HG03139 (cell line): ENCODE measurements around the gene HCN1.

ENCODE experiments used
- ATAC-seq: cut with Tn5 transposase; IDR thresholded peaks from one replicate; pipeline ENCODE4 v1.9.1; 2021; ENCODE audit not compliant: unreplicated experiment

HCN1 gene

DNA sequence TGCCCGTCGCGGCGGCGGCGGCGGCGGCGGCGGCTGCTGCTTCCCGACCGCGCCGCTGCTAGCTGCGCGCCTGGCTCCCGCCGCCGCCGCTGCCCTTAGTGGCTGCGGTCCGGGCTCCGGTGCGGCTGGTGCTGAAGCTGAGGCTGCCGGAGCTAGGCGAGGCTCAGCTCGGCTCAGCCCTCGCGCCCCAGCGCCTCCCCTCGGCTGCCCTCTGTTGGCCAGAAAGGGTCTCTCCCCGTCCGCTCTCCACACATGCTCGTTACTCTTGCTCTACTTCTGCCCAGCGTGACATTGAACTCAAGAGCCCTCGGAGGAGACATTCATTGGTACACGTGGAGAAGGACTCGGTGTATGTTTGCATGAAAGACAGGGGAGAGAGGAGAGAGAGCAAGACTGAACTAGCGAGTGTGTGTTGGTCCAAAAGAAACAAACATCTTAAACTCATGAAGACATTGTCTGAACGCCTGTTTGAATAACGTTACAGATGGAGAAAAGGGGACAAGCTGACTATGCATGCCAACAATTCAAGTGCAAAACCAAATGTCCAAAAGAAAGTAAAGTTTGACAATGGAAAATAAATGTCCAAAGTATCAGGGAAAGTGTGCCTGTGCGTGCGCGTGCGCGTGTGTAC lies at the start of gene HCN1:
TSS of gene HCN1 (minus strand) at position 175 of the 631 bp plus-strand sequence.
- ATAC-seq: peak; percentile 86

DNA sequence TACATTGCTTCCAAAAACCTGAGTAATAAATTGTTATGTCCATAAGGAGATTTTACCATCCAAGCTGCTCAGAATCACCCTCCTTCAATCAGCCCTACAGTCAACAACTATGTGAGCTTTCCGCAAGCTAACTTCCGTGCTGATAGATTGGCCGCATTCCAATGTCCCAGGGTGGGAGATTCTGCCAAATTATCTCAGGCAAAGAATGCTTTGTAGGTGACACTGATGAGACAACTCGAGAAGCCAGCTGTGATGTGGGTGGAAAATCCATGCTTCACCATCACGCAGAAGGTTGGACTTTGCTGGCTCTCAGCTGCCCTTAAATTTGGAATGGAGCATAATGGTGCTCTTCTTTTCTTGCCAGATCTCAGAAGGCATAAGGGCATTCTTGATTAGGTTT lies 44.9 kb upstream of the HCN1 start:
- no peak for ATAC-seq

DNA sequence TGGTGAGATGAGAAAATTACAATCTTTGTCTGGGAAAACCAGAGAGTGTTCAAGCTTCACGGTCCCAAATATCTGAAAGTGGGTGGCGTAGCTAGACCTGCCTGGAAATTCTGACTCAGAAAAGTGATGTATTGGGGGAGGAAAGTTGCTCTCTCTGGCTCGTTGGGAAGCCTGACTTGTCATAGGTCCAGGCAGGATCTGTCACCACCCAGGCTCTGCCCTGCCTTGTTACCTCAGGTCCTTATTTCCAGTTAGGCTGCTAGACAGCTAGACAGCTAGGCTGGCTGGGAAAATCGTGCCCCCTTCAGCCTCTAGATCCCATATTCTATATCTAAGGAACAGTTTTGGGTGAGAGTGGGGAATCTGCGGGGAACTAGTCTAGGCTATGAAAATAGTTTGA lies 41.0 kb upstream of the HCN1 start:
- no peak for ATAC-seq

DNA sequence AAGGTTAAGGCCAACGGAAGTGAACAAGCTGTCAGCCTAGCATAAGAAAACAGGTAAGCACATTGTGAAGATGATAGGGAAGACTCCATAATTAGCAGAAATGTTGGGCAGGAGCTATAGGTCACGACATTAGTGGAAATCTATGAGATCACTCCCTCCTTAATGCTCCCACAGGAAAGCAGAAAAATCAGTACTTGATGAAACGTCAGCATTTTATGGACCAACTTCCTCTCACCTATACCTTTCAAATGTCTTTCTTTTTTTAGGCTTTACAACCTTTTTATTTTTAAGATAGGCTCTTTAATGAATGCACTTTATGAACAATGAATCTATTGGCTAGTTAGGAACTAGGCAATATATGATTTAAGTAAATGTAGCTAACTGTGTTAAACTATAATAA lies 29.4 kb upstream of the HCN1 start:
- no peak for ATAC-seq

DNA sequence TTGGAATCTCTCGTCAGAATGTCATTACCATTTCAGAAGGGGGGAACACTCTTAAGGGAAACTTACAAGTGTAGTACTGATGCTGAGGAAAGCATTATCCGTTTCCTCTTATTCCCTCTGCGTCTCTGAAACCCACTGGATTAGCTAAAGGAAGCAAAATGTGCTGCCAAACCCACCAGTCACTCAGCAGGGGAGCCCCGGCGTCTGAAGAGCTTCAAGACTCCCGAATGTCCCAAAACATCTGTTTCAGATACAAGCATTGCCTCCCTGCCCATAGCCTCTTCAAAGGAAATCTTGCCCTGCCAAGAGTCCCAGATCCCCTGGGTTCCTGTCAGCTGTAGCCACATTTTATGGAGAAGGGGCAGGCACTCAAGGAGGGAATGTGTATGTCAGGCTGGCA lies 1.0 kb upstream of the HCN1 start:
- no peak for ATAC-seq

DNA sequence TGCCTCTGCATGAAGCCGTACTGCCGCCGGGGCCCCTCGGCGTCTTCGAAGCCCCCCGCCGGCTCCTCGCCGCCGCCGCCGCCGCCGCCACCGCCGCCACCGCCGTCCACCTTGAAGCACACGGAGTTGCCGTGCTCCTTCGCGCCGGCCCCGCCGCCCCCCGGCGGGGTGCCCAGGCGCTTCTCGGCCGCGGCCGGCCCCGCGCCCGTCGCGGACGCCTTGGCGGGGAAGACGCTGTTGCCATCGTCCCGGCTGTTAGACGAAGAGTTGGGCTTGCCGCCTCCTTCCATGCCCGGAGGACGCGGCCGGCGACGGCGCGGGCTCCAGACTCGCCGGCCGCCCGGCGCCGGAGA lies 400 bp downstream of the HCN1 start:
- ATAC-seq: no peak

DNA sequence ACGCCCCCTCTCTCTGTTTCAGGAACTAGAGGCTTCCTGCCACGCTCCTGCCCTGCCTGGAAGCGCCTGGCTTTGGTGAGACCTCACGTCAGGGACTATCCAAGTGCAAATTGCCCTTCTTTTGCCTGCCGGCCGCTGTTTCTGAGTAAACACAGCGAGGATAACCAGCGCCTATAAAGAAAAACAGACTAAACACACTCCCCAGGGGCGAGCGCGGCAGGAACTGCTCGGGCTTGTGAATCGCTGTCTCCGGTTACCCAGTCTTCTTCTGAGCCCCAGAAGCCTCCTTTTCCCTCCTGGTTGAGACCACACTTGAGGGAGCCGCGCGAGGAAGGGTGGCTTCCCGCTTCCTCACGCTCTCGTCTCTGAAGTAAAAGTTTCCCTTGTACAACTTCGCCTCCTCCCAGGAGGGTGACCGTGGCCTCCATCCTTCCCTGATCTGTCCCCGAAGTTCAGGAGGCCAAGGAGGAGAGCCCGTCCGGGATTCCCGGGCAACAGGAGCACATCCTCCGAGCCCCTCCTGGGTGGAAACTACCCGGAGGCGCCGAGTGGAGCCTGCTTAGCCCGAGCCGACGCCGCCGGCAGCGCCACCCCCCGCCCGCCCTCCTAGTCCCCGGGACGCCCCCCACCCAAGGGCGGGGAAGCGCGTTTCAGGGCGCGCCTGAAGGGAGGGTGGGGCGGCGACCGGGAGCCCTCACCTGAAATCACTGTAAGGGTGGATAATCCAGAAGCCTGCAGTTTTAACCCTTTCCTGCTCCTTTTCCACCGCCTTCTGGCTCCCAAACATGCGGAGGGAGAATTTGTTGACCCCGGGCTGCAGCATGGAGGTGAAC lies 993 bp downstream of the HCN1 start:
- no peak for ATAC-seq

DNA sequence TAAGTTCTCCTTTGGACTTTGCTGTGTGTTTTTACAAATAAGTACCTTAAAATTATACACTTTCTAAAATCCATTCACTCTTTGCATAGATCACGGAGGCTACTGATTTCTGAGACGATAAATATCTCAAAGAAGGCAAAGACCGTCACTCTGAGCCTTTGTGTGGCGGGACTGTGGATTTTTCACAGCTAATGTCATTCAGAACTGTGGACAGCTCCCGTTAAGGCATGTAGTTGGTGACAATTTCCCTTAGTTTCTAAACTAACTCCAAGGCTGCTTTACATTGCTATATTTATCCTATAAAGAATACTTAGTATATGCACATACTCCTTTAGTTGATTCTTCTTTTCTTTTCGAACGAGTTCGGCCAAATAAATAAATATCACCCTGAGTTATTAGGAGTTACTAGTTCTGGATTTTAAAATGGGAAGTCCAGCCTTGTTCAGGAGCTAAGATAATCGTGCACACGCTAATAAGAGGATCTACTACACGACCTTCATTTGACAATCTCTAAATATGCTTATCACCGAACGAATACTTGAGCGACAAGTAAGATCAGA lies 1.8 kb downstream of the HCN1 start:
- ATAC-seq: no peak

DNA sequence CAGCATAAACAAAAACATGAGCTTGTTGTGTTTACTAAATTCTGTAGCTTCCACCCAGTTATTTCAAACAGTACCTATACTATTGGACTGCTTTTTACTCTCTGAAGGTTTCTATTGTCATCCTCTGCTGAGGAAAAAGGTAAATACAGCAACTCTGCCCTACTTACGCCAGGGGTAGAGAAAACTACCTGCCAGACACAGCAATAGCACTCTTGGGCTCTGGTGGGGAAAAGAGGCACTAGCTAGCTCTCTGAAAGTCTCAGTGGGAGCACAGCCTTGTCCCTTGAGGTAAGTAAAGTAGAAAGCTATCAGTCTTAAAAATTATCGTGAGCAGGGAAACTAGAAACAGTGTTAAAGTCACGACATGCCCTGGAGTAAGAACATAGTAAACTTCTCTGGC lies 3.7 kb downstream of the HCN1 start:
- no peak for ATAC-seq

DNA sequence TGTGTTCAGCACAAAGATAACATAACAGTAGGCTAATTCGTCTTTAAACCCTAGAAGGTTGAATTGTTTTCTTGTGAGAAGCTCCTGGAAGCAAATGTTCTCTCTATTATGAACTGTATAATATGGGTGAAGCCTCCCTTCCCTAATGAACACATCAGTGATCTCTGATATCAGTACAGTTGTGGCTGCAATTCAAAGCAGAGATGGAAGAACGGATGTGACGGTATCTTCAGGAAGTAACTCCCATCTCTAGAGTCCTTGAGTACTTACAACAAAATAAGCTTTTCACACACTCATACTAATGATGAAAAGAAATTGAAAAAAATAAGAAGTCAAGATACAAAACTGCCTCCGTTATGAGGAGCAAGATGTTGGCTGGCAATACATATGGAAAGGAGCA lies 4.5 kb downstream of the HCN1 start:
- ATAC-seq: no peak

DNA sequence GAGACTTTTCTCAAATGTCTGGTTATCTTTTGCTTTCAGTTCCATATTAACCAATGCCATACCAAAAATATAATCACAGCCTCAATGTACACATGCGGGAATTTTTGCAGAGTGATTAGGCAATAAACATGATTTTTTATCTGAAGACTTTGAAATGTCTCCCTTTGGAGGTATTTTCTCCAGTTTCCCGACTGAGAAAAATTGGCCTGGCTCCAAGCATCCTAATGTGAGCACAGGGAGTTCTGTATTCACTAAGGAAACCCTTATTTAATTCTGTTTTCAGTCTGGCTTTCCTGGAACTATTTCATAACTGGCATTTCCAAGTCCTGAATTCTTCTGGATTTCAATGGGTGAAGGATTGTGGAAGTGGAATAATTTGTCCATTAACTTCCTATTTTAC lies 8.5 kb downstream of the HCN1 start:
- ATAC-seq: no peak

DNA sequence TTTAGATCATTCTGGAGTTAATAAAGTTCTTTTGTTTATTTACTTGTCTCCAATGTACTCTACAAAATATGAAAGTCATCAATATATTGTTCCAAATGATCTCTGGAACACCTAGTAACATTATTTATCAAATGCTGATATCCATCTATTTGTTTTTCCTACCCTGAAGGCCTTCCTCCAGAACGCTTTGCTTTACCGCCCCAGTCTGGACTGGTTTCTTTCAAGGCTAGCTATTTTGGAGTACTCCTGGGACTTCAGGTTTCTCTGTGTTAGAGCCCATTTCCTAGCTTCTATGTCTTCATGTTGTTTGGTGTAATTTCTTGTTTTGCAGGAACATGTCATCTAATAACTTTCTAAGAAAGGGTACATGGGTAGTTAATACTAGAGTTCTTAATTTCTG lies 9.6 kb downstream of the HCN1 start:
- ATAC-seq: no peak

DNA sequence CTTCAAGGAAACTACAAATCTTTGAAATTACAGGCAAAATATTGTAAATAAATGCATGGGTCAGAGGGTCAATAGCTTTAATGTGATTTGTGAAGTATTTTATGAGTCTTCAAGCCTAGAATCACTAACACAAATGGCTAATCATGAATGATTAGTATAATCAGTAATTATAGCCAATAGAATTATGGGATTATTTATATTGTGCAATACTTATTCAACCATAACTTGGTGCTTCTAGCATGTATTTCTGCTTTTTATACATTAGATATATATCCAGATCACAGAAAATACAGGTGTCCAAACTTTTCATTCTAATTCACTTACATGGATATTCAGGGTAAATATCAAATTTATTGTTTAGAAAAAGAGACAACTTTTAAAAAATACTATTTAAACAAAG lies 12.1 kb downstream of the HCN1 start:
- ATAC-seq: no peak

DNA sequence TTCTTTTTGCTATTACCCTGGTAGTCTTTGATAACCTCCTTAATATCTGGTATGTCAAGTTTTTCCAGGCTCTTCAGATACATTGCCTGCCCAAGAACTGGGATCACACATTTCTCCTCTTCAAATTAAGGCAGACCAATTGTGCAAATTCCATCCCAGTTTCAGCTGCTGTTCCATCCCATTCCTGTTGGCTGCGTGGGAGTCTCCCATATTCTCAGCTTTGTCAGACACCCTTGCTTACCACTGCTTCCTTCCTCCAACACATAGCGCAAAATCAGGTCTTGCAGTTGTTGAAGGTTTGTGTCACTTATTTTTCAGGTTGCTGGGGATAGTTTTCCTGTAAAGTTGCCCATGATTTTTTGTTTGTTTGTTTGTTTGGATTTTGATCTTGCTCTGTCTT lies 15.2 kb downstream of the HCN1 start:
- no peak for ATAC-seq

DNA sequence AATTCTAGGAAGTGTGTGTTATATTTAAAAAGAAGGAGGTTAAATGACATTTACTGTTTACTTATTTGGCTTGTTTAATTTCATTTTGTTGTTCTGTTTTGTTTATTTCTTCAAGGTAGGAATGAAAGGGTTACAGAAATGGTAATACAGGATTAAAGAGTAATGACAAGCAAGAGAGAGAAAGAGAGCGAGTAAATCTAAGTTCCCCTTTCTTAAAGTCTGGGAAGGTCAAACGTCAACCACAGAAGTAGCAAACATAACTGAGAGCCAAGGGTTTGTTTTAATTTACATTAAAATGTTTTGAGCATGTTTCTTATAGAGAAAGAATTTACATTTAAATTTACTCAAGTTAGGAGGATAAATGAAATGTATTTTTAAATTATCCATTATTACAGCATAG lies 18.7 kb downstream of the HCN1 start:
- no peak for ATAC-seq

DNA sequence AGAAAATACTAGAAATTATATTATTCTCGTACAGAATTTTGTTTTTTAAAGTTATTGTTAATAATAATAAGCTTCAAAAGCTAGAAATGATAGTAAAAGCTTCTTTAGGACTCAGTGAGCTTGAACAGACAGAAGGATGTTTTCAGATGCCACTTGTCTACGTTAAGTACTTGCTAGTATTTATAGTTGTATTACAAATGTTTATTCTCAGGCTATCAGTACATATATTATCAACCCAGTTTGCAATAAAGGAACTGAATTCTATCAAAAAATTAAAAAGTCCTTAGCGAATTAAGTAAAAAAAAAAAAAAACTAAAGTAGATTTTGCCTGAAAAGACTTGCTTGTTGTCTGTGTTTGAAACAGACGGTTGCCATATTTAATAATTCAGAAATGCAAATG lies 23.9 kb downstream of the HCN1 start:
- ATAC-seq: no peak

DNA sequence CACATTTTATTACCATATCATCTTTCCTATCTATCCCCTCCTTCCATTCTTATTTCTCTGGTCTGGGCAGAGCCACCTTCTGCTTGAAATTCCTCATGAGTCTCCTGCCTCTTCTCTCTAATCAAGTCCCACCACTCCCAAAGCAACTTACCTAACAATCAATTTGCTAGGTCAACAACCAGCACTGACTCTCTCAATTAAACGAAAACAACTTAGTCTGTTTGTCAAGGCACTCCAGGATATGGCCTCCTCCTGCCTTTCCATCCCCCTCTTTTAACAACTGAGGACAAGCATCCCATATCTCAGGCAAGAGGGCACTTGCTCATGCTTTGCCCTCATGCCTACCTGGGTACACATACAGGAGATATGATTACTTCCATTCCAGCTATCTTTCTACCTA lies 47.4 kb downstream of the HCN1 start:
- no peak for ATAC-seq

DNA sequence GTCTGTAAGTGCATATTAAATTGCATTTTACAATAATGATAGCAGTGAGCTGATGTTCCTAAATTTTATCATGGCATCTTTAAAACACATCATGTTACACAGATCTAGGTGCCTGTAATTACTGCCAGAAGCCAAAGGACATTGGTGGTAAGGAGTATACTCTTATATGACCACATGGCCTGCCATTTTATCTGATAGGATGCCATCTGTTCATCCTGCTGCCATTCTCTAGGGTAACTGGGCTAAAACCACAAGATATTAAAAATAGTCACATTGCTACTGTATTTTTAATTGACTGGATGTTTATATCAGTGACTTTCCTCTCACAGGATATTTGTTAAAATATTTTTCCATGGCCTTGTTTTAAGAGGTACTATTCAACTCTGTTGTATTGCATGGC lies 53.1 kb downstream of the HCN1 start:
- no peak for ATAC-seq

DNA sequence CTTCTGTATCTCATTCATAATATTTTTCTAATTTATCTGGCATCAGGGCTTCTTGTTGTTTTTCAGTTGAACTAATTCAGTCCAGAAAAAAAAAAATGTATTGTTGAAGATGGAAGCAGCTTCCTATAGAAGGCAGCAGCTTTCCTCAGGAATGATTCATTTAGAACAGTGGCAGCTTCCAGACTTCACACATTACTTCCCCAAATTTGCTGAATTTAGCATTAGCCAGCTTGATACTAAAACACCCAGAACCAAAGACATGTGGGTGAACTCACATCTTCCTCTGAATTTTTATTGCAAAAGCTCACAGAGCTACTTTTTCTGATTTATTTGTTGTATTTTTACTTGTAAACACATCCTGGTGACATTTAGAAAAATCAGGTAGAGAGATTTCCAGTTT lies 53.8 kb downstream of the HCN1 start:
- ATAC-seq: no peak

DNA sequence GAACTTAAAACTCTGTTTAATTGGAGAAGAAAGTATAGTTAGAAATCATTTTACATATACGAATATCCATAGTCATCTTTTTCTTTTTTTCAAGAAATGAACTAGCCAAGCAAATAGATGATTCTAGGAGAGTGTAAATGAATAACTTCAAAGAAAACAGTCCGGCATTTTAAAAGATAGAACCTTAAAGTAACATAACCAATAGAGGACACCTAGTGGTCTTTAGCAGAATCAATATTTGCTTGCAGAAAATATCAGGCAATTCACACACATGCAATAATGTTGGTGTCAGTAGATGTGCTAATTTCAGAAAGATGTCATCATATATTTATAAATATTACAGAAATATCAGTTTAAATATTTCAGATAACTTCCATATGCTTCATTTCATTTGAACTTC lies 57.1 kb downstream of the HCN1 start:
- no peak for ATAC-seq

DNA sequence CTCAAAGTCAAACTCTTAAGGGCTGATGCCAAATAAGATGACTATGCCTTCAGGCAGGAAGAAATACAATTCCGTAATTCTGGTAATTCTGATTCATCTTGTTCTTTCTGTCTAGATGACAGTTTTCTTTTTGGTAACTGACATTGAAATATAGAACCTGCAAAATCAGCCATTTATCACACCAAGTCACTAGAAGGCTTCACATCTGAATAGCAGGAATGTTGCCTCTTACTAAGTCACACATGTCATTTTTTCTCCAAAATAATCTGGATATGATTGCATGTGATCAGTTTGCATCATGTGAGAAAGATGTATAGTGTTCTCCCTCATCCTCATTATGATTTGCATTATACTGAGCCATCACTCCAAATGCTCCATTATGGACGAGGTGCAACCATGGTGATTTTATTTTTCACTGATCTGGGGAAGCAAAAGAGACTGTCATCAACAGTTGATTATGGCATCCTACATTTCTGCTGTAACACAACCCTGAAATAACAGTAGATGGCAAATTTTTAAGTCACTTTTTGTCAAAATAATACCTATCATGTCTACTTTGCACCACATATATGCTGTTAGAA lies 69.0 kb downstream of the HCN1 start:
- no peak for ATAC-seq

DNA sequence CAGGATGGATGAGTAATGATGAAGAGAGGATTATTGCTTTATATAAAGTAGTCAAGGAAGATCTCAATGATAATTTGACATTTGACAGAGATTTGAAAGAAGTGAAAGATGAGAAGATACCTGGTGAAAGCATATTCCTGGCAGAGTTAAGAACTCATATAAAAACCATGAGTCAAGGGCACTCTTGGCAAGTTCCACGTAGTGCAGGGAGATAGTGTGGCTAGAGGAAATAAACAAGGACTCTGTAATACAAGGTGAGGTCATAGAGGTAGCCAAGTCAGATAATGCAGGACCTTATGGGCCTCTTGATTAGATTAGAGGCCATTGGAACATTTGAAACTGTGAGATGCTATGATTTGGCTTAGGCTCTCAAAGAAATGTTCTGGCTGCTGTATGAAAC lies 72.3 kb downstream of the HCN1 start:
- ATAC-seq: no peak
